Testis (tissue), 5 donors: ENCODE data around the gene TBC1D3D. TPM values are rescaled to one million over a fixed set of nuclear protein-coding genes. Genes with fewer than 3 reads are reported as not detected.
"Not testable (repeated sequence)": the region's sequence is repeated elsewhere in the genome, so short reads cannot be mapped to it uniquely, and the experiment has no call there.

Experiments
- DNase-seq: peaks from one replicate; pipeline ENCODE4 v3.0.0-alpha.2; 2019
- H3K27ac ChIP-seq, 2 donors: fragments of 200-600 bp; sonication (generic); one replicate each; pipeline ENCODE4 v1.5.1; 2019
- H3K27me3 ChIP-seq: fragments of 200-600 bp; sonication (generic); one replicate; pipeline ENCODE4 v1.5.1; 2019
- H3K36me3 ChIP-seq: fragments of 200-600 bp; sonication (generic); one replicate; pipeline ENCODE4 v1.5.1; 2017; ENCODE audit warnings: low read depth; ENCODE audit errors: missing control alignments
- H3K4me1 ChIP-seq: fragments of 200-600 bp; sonication (generic); one replicate; pipeline ENCODE4 v1.5.1; 2019
- H3K4me3 ChIP-seq, 2 donors: fragments of 200-600 bp; sonication (generic); one replicate each; pipeline ENCODE4 v1.5.1; 2017 to 2019
- H3K9me3 ChIP-seq: fragments of 200-600 bp; sonication (generic); one replicate; pipeline ENCODE4 v1.5.1; 2017
- WGBS, 2 donors: methylation state at CpG; one replicate each; pipeline ENCODE4 v1.1.5; 2018; 5-methylcytosine and 5-hydroxymethylcytosine counted together
- intact Hi-C: fragments of 100-400 bp; cut with DNase I; formaldehyde crosslinking; loops from one replicate; pipeline ENCODE4 v1.15.1; 2023; ENCODE audit warnings: low total_unique reads
- long read RNA-seq, 2 donors: transcript quantifications; one replicate each; lab custom pipeline, GENCODE V29; 2026
- polyA plus RNA-seq: library from polyadenylated mRNA; stranded (reverse); fragments of 350-450 nt; fragmentation: Illumina TruSeq; extraction: RNeasy Lipid Tissue Mini Kit (QIAGEN cat#74804); gene quantifications from one replicate; pipeline ENCODE4 v1.2.3, GENCODE V29; 2014; ENCODE audit warnings: low read depth, low replicate concordance; ENCODE audit not compliant: insufficient read depth
- total RNA-seq, 2 donors: library from RNA; depleted of rRNA; stranded (reverse); fragments of >200 nt; gene quantifications; one replicate each; pipeline ENCODE4 v1.2.3, GENCODE V29; 2016

TBC1D3D gene
- not detected for total RNA-seq
- polyA plus RNA-seq = 2.5 TPM
- long read RNA-seq, donor 1 = 0 reads
- long read RNA-seq, donor 2 = 0 reads

DNA sequence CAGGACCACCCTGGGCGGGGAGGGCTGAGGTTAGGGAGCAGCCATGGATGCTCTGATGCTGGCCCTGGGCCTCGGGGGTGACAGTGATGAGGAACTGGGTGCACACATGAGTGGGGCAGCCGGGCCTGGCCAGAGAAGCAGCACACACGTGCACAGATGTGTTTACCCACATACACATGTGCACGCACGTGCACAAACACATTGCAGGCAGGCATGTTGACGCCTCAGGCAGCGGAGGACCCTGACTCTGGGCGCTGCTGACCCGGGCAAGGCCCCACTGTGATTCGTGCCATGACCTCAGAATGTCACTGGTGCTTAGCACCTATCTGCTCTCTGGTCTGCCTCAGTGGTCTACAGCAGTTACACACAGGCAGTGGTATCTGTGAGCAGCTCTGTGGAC, at the start of gene TBC1D3D:
TBC1D3D (plus strand) TSS at position 301 of the 400 bp plus-strand sequence. CDS start 1,585 bp downstream, outside the sequence.
- intact Hi-C loops, H3K9me3 ChIP-seq: not testable (repeated sequence)

GRCh38 chr17:37988960-37989359, 14.8 kb upstream of the TBC1D3D start, which contains the start of gene TBC1D3L:
Gene TBC1D3L, minus strand, starts transcription at chr17:37989060. Its CDS starts 1,540 bp downstream, at chr17:37987520.
- H3K4me1 ChIP-seq, H3K27ac ChIP-seq, H3K27me3 ChIP-seq, H3K36me3 ChIP-seq, H3K4me3 ChIP-seq, H3K9me3 ChIP-seq, intact Hi-C loops, DNase-seq: not testable (repeated sequence)
- WGBS, 2 donors = no CpG with 5 or more reads among the region's 11 CpGs

More for the DNA sequence above, at the start of gene TBC1D3D:
- H3K4me3 ChIP-seq, H3K4me1 ChIP-seq, DNase-seq, H3K27me3 ChIP-seq, H3K27ac ChIP-seq, H3K36me3 ChIP-seq: not testable (repeated sequence)
- no CpG with 5 or more reads among the region's 11 CpGs for WGBS, 2 donors

Other genes with a start within 250 kb of the TBC1D3D start
- 1 to 10 TPM in 1 of 2 donors, not detected in 1; 2.0 TPM for gene TBC1D3K, start 79.6 kb upstream of the TBC1D3D start, total RNA-seq
- 1.4 TPM for gene TBC1D3K, start 79.6 kb upstream of the TBC1D3D start, polyA plus RNA-seq
- gene TBC1D3L, start 14.9 kb upstream of the TBC1D3D start, total RNA-seq = 10 to 100 TPM; 26.9 to 27.7 TPM
- 25.4 TPM for gene TBC1D3L, start 14.9 kb upstream of the TBC1D3D start, polyA plus RNA-seq
- 1 to 10 TPM in 1 of 2 donors, not detected in 1; 1.3 TPM for gene TBC1D3C, start 64.7 kb downstream of the TBC1D3D start, total RNA-seq
- 9.0 TPM for gene TBC1D3C, start 64.7 kb downstream of the TBC1D3D start, polyA plus RNA-seq
- gene TBC1D3E, start 124.0 kb downstream of the TBC1D3D start, total RNA-seq = 1 to 10 TPM in 1 of 2 donors, not detected in 1; 2.4 TPM
- 6.0 TPM for gene TBC1D3E, start 124.0 kb downstream of the TBC1D3D start, polyA plus RNA-seq
- gene TBC1D3, start 188.6 kb downstream of the TBC1D3D start, total RNA-seq = not detected
- gene TBC1D3, start 188.6 kb downstream of the TBC1D3D start, polyA plus RNA-seq = not detected